ENCODE measurements around the gene ZNF638.
"Not testable (repeated sequence)": the region's sequence is repeated elsewhere in the genome, so short reads cannot be mapped to it uniquely, and the experiment has no call there.

Gene ZNF638

GRCh38 chr2:71331581-71332434 lies at the start of gene ZNF638:
TSS of gene ZNF638 (plus strand) at chr2:71331782. CDS start at chr2:71348955, 17,173 bp downstream.
- Mint-ChIP-seq H3K4me1 (ENCODE audit: low read depth) (peaks cover 44% of the 10 kb centered on the region), H3K4me3 (peak within 1 kb of the TSS; percentile 100), H3K36me3 (peaks cover 5% of the 10 kb centered on the region), H3K27me3 (peaks cover 2% of the 10 kb centered on the region), H3K9me3 (ENCODE audit: low read depth) (no peaks in the 10 kb centered on the region), H3K27ac (peak within 1 kb of the TSS; percentile 100)

- Mint-ChIP-seq H3K9me3 (ENCODE audit: low read depth) (no peaks in the 10 kb centered on the region), H3K4me1 (ENCODE audit: low read depth) (peaks cover 10% of the 10 kb centered on the region), H3K36me3 (no peaks in the 10 kb centered on the region), H3K27ac (no peak overlapping the region), H3K4me3 (no peak overlapping the region), H3K27me3 (peaks cover 48% of the 10 kb centered on the region)
Measured at GRCh38 chr2:71281950-71282349, 49.6 kb upstream of the ZNF638 start.

GRCh38 chr2:71282493-71282892 lies 49.1 kb upstream of the ZNF638 start:
- Mint-ChIP-seq H3K4me3 (no peak overlapping the region), H3K27ac (no peak overlapping the region), H3K36me3 (no peaks in the 10 kb centered on the region), H3K9me3 (ENCODE audit: low read depth) (no peaks in the 10 kb centered on the region), H3K27me3 (peaks cover 48% of the 10 kb centered on the region), H3K4me1 (ENCODE audit: low read depth) (peaks cover 5% of the 10 kb centered on the region)

- Mint-ChIP-seq H3K4me1 (ENCODE audit: low read depth) (no peaks in the 10 kb centered on the region), H3K27ac (no peak overlapping the region), H3K36me3 (no peaks in the 10 kb centered on the region), H3K4me3 (no peak overlapping the region), H3K27me3 (peaks cover 42% of the 10 kb centered on the region), H3K9me3 (ENCODE audit: low read depth) (no peaks in the 10 kb centered on the region)
Measured at GRCh38 chr2:71283131-71283530, 48.5 kb upstream of the ZNF638 start.

- H3K27ac Mint-ChIP-seq: no peak overlapping the region
- H3K27me3 Mint-ChIP-seq: peaks cover 27% of the 10 kb centered on the region
- no peaks in the 10 kb centered on the region for H3K9me3 Mint-ChIP-seq (ENCODE audit: low read depth)
- H3K4me3 Mint-ChIP-seq: no peak overlapping the region
- no peaks in the 10 kb centered on the region for H3K4me1 Mint-ChIP-seq (ENCODE audit: low read depth)
- no peaks in the 10 kb centered on the region for H3K36me3 Mint-ChIP-seq
Measured at GRCh38 chr2:71285706-71286105, 45.9 kb upstream of the ZNF638 start.

- H3K9me3 Mint-ChIP-seq (ENCODE audit: low read depth): no peaks in the 10 kb centered on the region
- no peaks in the 10 kb centered on the region for H3K4me1 Mint-ChIP-seq (ENCODE audit: low read depth)
- H3K27ac Mint-ChIP-seq: no peak overlapping the region
- H3K27me3 Mint-ChIP-seq: peaks cover 4% of the 10 kb centered on the region
- no peak overlapping the region for H3K4me3 Mint-ChIP-seq
- no peaks in the 10 kb centered on the region for H3K36me3 Mint-ChIP-seq
Measured at GRCh38 chr2:71291398-71291797, 40.2 kb upstream of the ZNF638 start.

- Mint-ChIP-seq H3K27ac (no peak overlapping the region), H3K27me3 (peaks cover 4% of the 10 kb centered on the region), H3K36me3 (no peaks in the 10 kb centered on the region), H3K4me1 (ENCODE audit: low read depth) (no peaks in the 10 kb centered on the region), H3K4me3 (no peak overlapping the region), H3K9me3 (ENCODE audit: low read depth) (no peaks in the 10 kb centered on the region)
Measured at GRCh38 chr2:71292159-71292558, 39.4 kb upstream of the ZNF638 start.

- Mint-ChIP-seq H3K36me3 (no peaks in the 10 kb centered on the region), H3K9me3 (ENCODE audit: low read depth) (no peaks in the 10 kb centered on the region), H3K4me1 (ENCODE audit: low read depth) (no peaks in the 10 kb centered on the region), H3K27me3 (peaks cover 3% of the 10 kb centered on the region), H3K4me3 (no peak overlapping the region), H3K27ac (no peak overlapping the region)
Measured at GRCh38 chr2:71298914-71299313, 32.7 kb upstream of the ZNF638 start.

- Mint-ChIP-seq H3K4me3 (no peak overlapping the region), H3K36me3 (no peaks in the 10 kb centered on the region), H3K27ac (no peak overlapping the region), H3K9me3 (ENCODE audit: low read depth) (no peaks in the 10 kb centered on the region), H3K4me1 (ENCODE audit: low read depth) (no peaks in the 10 kb centered on the region), H3K27me3 (peaks cover 3% of the 10 kb centered on the region)
Measured at GRCh38 chr2:71299507-71299906, 32.1 kb upstream of the ZNF638 start.

- no peaks in the 10 kb centered on the region for H3K4me1 Mint-ChIP-seq (ENCODE audit: low read depth)
- no peaks in the 10 kb centered on the region for H3K36me3 Mint-ChIP-seq
- H3K27ac Mint-ChIP-seq: no peak overlapping the region
- peaks cover 3% of the 10 kb centered on the region for H3K27me3 Mint-ChIP-seq
- no peaks in the 10 kb centered on the region for H3K9me3 Mint-ChIP-seq (ENCODE audit: low read depth)
- no peak overlapping the region for H3K4me3 Mint-ChIP-seq
Measured at GRCh38 chr2:71303849-71304248, 27.7 kb upstream of the ZNF638 start.

GRCh38 chr2:71306762-71307161 lies 24.8 kb upstream of the ZNF638 start:
- H3K4me1 Mint-ChIP-seq (ENCODE audit: low read depth): no peaks in the 10 kb centered on the region
- peaks cover 3% of the 10 kb centered on the region for H3K27me3 Mint-ChIP-seq
- H3K9me3 Mint-ChIP-seq (ENCODE audit: low read depth): no peaks in the 10 kb centered on the region
- H3K36me3 Mint-ChIP-seq: no peaks in the 10 kb centered on the region
- H3K4me3 Mint-ChIP-seq: no peak overlapping the region
- no peak overlapping the region for H3K27ac Mint-ChIP-seq

- Mint-ChIP-seq H3K4me3 (no peak overlapping the region), H3K27me3 (no peaks in the 10 kb centered on the region), H3K9me3 (ENCODE audit: low read depth) (peaks cover 9% of the 10 kb centered on the region)
Measured at GRCh38 chr2:71313016-71313766, 18.4 kb upstream of the ZNF638 start.

GRCh38 chr2:71317060-71317459 lies 14.5 kb upstream of the ZNF638 start:
- H3K9me3 Mint-ChIP-seq (ENCODE audit: low read depth): peaks cover 39% of the 10 kb centered on the region
- peaks cover 24% of the 10 kb centered on the region for H3K36me3 Mint-ChIP-seq
- H3K4me1 Mint-ChIP-seq (ENCODE audit: low read depth): no peaks in the 10 kb centered on the region
- H3K27ac Mint-ChIP-seq: no peak overlapping the region
- H3K27me3 Mint-ChIP-seq: peaks cover 4% of the 10 kb centered on the region
- no peak overlapping the region for H3K4me3 Mint-ChIP-seq

More at GRCh38 chr2:71313016-71313766, 18.4 kb upstream of the ZNF638 start:
- no peaks in the 10 kb centered on the region for H3K4me1 Mint-ChIP-seq (ENCODE audit: low read depth)
- H3K27ac Mint-ChIP-seq: no peak overlapping the region
- peaks cover 8% of the 10 kb centered on the region for H3K36me3 Mint-ChIP-seq

GRCh38 chr2:71317900-71318299 lies 13.7 kb upstream of the ZNF638 start:
- Mint-ChIP-seq H3K9me3 (ENCODE audit: low read depth) (peaks cover 45% of the 10 kb centered on the region), H3K36me3 (peaks cover 31% of the 10 kb centered on the region)
- H3K27ac Mint-ChIP-seq; H3K4me3 Mint-ChIP-seq; H3K27me3 Mint-ChIP-seq; H3K4me1 Mint-ChIP-seq (ENCODE audit: low read depth): not testable (repeated sequence)

GRCh38 chr2:71323386-71323785 lies 8.2 kb upstream of the ZNF638 start:
- H3K27me3 Mint-ChIP-seq: peaks cover 6% of the 10 kb centered on the region
- H3K4me1 Mint-ChIP-seq (ENCODE audit: low read depth): no peaks in the 10 kb centered on the region
- peaks cover 34% of the 10 kb centered on the region for H3K9me3 Mint-ChIP-seq (ENCODE audit: low read depth)
- H3K27ac Mint-ChIP-seq: no peak overlapping the region
- no peak overlapping the region for H3K4me3 Mint-ChIP-seq
- peaks cover 27% of the 10 kb centered on the region for H3K36me3 Mint-ChIP-seq

Data from activated naive CD8-positive, alpha-beta T cell (primary cell).